ENCODE measurements around the gene PCAT7. TPM values are rescaled to one million over a fixed set of nuclear protein-coding genes. Genes with fewer than 3 reads are reported as not detected.

PCAT7 gene
- total and polyA plus RNA-seq, 2 of the 4 experiments (the other 2 are of a cell fraction) = not detected

DNA sequence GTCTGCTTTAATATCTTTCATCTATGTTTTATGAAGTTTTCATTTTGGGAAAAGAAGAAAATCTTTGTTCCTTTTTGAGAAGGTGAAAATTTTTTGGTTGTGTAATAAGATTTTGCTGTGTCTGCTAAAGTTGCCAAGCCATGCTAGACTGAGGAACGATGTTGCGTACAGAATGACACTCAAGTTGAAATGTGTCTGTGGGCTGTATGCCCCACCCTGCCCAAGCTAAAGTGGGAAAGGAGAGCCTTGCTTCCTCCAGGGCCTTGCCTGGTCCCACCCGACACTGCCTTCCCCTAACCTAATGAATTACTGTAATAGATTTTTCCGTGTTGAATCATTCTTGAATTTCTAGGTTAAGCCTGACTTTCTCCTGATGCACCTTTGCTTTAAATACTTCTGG, 2.5 kb downstream of the PCAT7 start:
- Histone ChIP-seq H2BK20ac (ENCODE audit: low read depth, low read length) (no peak overlapping the region), H2BK15ac (ENCODE audit: low read depth, low read length) (no peak overlapping the region), H3K14ac (replicated peaks; ENCODE audit: low read depth, low read length) (no peak overlapping the region), H3K36me3 (ENCODE audit: control insufficient read depth, insufficient read depth, low read length) (no peaks in the 10 kb centered on the region), H4K8ac (ENCODE audit: low read depth in 2 of 2, low read length in 2 of 2) (no peak overlapping the region), H3K27me3 (ENCODE audit: control insufficient read depth, insufficient read depth, low read length) (no peaks in the 10 kb centered on the region), H3K4me3 (ENCODE audit: insufficient read depth, low read depth, low read length) (no peak overlapping the region), H3K79me1 (ENCODE audit: low read depth in 1 of 2, low read length in 2 of 2) (no peaks in the 10 kb centered on the region), H3K9ac (ENCODE audit: low read depth, low read length) (no peak overlapping the region), H3K23ac (ENCODE audit: low read depth, low read length) (no peak overlapping the region), H2AK9ac (replicated peaks; ENCODE audit: low read depth, low read length, poor library complexity) (no peak overlapping the region), H3K4me2 (ENCODE audit: low read depth, low read length) (no peak overlapping the region), H2AK5ac (ENCODE audit: low read depth, low read length) (no peak overlapping the region), H4K5ac (ENCODE audit: low read depth, low read length) (no peak overlapping the region), H4K91ac (ENCODE audit: insufficient read depth, low read depth, low read length) (no peak overlapping the region), H3K56ac (ENCODE audit: extremely low read depth, insufficient read depth, low read length) (no peak overlapping the region), H3K27ac (ENCODE audit: insufficient read depth, low read length) (no peak overlapping the region), H3K9me3 (ENCODE audit: control insufficient read depth, insufficient read depth, low read length) (no peaks in the 10 kb centered on the region), H3K4ac (ENCODE audit: low read depth, low read length) (no peak overlapping the region), H2BK120ac (ENCODE audit: low read depth, low read length) (no peak overlapping the region), H3K18ac (ENCODE audit: low read depth, low read length) (no peak overlapping the region), H4K20me1 (ENCODE audit: insufficient read depth, low read length) (no peaks in the 10 kb centered on the region), H2BK5ac (ENCODE audit: low read depth, low read length, poor library complexity, severe bottlenecking) (no peak overlapping the region), H2AFZ (replicated peaks; ENCODE audit: low read length, poor library complexity) (no peak overlapping the region), H3K4me1 (ENCODE audit: control insufficient read depth, insufficient read depth, low read length) (no peaks in the 10 kb centered on the region), H3K9me1 (ENCODE audit: insufficient read depth, low read length) (no peaks in the 10 kb centered on the region)
- no peak for DNase-seq
- POLR2A ChIA-PET (ENCODE audit: unreplicated experiment) = no interaction called here
- dilution Hi-C loops (cut with HindIII; ENCODE audit: low sequenced_read_pairs, unreplicated experiment) (no loop called here), intact Hi-C loops (cut with micrococcal nuclease) (no loop called here), in situ Hi-C loops (cut with MboI; ENCODE audit: low sequenced_read_pairs) (no loop called here)
- TF ChIP-seq, protein P1, sequence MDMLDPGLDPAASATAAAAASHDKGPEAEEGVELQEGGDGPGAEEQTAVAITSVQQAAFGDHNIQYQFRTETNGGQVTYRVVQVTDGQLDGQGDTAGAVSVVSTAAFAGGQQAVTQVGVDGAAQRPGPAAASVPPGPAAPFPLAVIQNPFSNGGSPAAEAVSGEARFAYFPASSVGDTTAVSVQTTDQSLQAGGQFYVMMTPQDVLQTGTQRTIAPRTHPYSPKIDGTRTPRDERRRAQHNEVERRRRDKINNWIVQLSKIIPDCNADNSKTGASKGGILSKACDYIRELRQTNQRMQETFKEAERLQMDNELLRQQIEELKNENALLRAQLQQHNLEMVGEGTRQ (IDR thresholded peaks at IDR 0.05; ENCODE audit: low read depth, low read length) = no peak
- TF ChIP-seq MAFK (IDR thresholded peaks at IDR 0.05; ENCODE audit: low read depth, low read length) = no peak
- BruUV-seq (replicated peaks) = no TSS peak
- WGBS, 2 experiments (ENCODE audit: extremely low coverage in 2 of 2, insufficient read length in 1 of 2) = 80% methylated on average over 2 of the region's 4 CpGs; no CpG with 5 or more reads in 1 of the 2 experiments
- ATAC-seq (ENCODE audit: low read depth) = no peak
- CTCF ChIA-PET = no interaction called here

All from IMR-90 (cell line).